Adrenal gland (tissue), 5 donors: Measurements from ENCODE around the gene TNFRSF19.

Source experiments
- POLR2A ChIP-seq, 2 donors: fragments of 450-650 bp; IDR thresholded peaks; one replicate each; pipeline ENCODE4 v1.6.1; 2017; ENCODE audit warnings: antibody characterized with exemption in 2 of 2, mild to moderate bottlenecking in 2 of 2, moderate library complexity in 1 of 2
- TF ChIP-seq, protein P1 (sequence below), 6 experiments: fragments of 450-650 bp in 4 of 6; fragments of 200-600 bp in 2 of 6; sonication (generic) in 1 of 6; IDR thresholded peaks; 1 replicate in 5 of 6; 2 replicates in 1 of 6; pipeline versions ENCODE4 v1.5.1 to v1.8.0; 2016 to 2021; ENCODE audit warnings: antibody characterized with exemption in 6 of 6, mild to moderate bottlenecking in 2 of 6, moderate library complexity in 1 of 6
- donor health status: DM: no; HTN: no; CAD: no.

DNA sequence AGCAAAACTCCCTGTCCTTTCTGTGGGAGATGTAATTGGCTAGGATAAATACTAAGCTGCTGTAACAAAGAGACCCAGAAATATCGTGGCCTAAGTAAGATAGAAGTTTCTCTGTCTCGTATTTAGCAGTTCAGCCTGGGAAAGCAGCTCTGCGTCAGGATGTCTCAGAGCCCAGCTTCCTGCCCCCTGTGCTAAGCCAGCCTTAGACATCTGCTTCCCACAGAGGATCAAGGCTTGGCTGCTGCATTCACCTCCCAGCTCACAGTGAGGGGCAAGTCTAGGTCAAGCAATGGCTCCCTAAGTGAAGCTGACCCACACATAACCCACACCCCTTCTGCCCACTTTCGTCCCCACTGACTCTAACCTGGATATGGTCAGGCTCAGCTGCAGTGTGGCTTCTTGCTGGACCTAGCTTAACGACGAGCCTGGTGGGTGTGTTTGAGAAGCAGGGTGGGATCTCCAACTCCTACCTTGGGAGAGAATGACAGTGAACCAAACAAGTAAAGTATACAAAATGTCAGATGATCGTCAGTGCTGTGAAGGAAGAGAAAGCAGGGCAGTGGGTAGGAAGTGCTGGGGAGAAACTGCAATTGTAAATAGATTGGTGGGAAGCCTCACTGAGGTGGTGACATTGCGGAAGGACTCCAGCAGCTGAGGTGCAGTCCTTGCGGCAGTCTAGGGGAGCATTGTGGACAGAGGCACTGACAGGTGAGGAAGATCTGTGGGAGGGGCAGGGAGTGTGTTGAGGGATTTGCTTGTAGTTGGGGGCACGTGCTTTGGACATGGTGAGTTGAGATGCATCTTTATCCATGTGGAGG, 82.9 kb downstream of the TNFRSF19 start:
- TF ChIP-seq, protein P1, sequence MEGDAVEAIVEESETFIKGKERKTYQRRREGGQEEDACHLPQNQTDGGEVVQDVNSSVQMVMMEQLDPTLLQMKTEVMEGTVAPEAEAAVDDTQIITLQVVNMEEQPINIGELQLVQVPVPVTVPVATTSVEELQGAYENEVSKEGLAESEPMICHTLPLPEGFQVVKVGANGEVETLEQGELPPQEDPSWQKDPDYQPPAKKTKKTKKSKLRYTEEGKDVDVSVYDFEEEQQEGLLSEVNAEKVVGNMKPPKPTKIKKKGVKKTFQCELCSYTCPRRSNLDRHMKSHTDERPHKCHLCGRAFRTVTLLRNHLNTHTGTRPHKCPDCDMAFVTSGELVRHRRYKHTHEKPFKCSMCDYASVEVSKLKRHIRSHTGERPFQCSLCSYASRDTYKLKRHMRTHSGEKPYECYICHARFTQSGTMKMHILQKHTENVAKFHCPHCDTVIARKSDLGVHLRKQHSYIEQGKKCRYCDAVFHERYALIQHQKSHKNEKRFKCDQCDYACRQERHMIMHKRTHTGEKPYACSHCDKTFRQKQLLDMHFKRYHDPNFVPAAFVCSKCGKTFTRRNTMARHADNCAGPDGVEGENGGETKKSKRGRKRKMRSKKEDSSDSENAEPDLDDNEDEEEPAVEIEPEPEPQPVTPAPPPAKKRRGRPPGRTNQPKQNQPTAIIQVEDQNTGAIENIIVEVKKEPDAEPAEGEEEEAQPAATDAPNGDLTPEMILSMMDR (IDR thresholded peaks at IDR 0.05): no peak
- TF ChIP-seq POLR2A (IDR thresholded peaks at IDR 0.05): no peak
